Caco-2 (cell line): ENCODE results near the gene AS3MT. TPM values are rescaled to one million over a fixed set of nuclear protein-coding genes. Genes with fewer than 3 reads are reported as not detected.
"Not testable (repeated sequence)": the region's sequence is repeated elsewhere in the genome, so short reads cannot be mapped to it uniquely, and the experiment has no call there.

Experiments used
- BruUV-seq: library from RNA; stranded (reverse); fragments of 400-500 nt; replicated peaks from 2 replicates; lab custom pipeline; 2021; lab: Mats Ljungman, UMichigan
- CTCF ChIA-PET: fragments of 300-600 bp; sonication (Branson Sonifier 250); formaldehyde crosslinking; loops from one replicate; lab custom pipeline; 2022; ENCODE audit warnings: antibody characterized with exemption; lab: Charles Lee
- POLR2A ChIA-PET: fragments of 300-600 bp; sonication (Branson Sonifier 250); formaldehyde crosslinking; loops from one replicate; lab custom pipeline; 2022; ENCODE audit warnings: antibody characterized with exemption; lab: Charles Lee
- DNase-seq, 2 experiments: peaks; one replicate each; pipeline versions ENCODE4 v3.0.0 to v3.0.0-alpha.2; 2020 to 2022
- H3K27me3 ChIP-seq: replicated peaks from 2 replicates; pipeline ENCODE4 v1.6.0; 2011; ENCODE audit warnings: low read length; ENCODE audit not compliant: control insufficient read depth, insufficient read depth
- H3K36me3 ChIP-seq: 2 replicates; pipeline ENCODE4 v1.5.1; 2011; ENCODE audit warnings: low read length; ENCODE audit not compliant: control insufficient read depth, insufficient read depth
- H3K4me1 ChIP-seq: fragments of 250-450 bp; sonication (Bioruptor Pico); 2 replicates; pipeline ENCODE4 v1.5.1; 2020; ENCODE audit warnings: mild to moderate bottlenecking
- H3K4me3 ChIP-seq: 2 replicates; pipeline ENCODE4 v1.5.1; 2011; ENCODE audit warnings: low read depth, mild to moderate bottlenecking, control low read depth, low read length
- H3K9me3 ChIP-seq: fragments of 250-450 bp; sonication (Bioruptor Pico); 2 replicates; pipeline ENCODE4 v1.5.1; 2020; ENCODE audit warnings: mild to moderate bottlenecking, moderate library complexity
- H3K27ac Mint-ChIP-seq: one replicate; pipeline ENCODE4 v1.8.0; 2022; ENCODE audit warnings: mixed read lengths; ENCODE audit not compliant: unreplicated experiment
- H3K27me3 Mint-ChIP-seq: one replicate; pipeline ENCODE4 v1.8.0; 2022; ENCODE audit warnings: mixed read lengths; ENCODE audit not compliant: insufficient read depth, unreplicated experiment
- H3K36me3 Mint-ChIP-seq: one replicate; pipeline ENCODE4 v1.8.0; 2022; ENCODE audit warnings: mild to moderate bottlenecking, mixed read lengths; ENCODE audit not compliant: insufficient read depth, unreplicated experiment
- H3K4me1 Mint-ChIP-seq: one replicate; pipeline ENCODE4 v1.8.0; 2022; ENCODE audit warnings: low read depth, mixed read lengths; ENCODE audit not compliant: unreplicated experiment
- H3K4me3 Mint-ChIP-seq: one replicate; pipeline ENCODE4 v1.8.0; 2022; ENCODE audit warnings: mild to moderate bottlenecking, moderate library complexity, mixed read lengths; ENCODE audit not compliant: unreplicated experiment
- H3K9me3 Mint-ChIP-seq: one replicate; pipeline ENCODE4 v1.8.0; 2022; ENCODE audit warnings: mixed read lengths; ENCODE audit not compliant: unreplicated experiment
- CTCF ChIP-seq, 2 experiments: fragments of 200-600 bp in 1 of 2; IDR thresholded peaks; 1 replicate in 1 of 2; 2 replicates in 1 of 2; pipeline versions ENCODE4 v1.5.1 to v1.8.0; 2011 to 2022; ENCODE audit warnings: antibody characterized with exemption in 1 of 2, control low read depth in 1 of 2, inconsistent platforms in 1 of 2, low read depth in 1 of 2, low read length in 1 of 2, mild to moderate bottlenecking in 1 of 2, moderate library complexity in 1 of 2; ENCODE audit not compliant: insufficient read depth in 1 of 2, severe bottlenecking in 1 of 2, unreplicated experiment in 1 of 2
- intact Hi-C: fragments of 100-400 bp; cut with micrococcal nuclease; formaldehyde crosslinking; loops from one replicate; pipeline ENCODE4 v1.10.0; 2022; ENCODE audit not compliant: unreplicated experiment
- total RNA-seq: library from RNA; stranded (reverse); gene quantifications from 2 replicates; pipeline ENCODE4 v1.2.3, GENCODE V29; 2022

The AS3MT gene
- total RNA-seq, 1 experiment from 2014 or later = 6.4 TPM

GRCh38 chr10:102850025-102850518, 19.2 kb upstream of the AS3MT start:
- Mint-ChIP-seq H3K4me3 (no peak overlapping the region), H3K27ac (no peak overlapping the region), H3K9me3 (peaks cover 6% of the 10 kb centered on the region), H3K36me3 (peaks cover 7% of the 10 kb centered on the region), H3K4me1 (no peaks in the 10 kb centered on the region), H3K27me3 (no peaks in the 10 kb centered on the region)
- ChIA-PET CTCF (no interaction called here), POLR2A (no interaction called here)
- no peaks in the 10 kb centered on the region for H3K27me3 ChIP-seq
- no TSS peak for BruUV-seq
- no peaks in the 10 kb centered on the region for H3K36me3 ChIP-seq
- no peaks in the 10 kb centered on the region for H3K4me1 ChIP-seq
- no peak for TF ChIP-seq CTCF (IDR thresholded peaks at IDR 0.05; ENCODE audit: insufficient read depth in 1 of 2, low read depth in 1 of 2, low read length in 1 of 2, severe bottlenecking in 1 of 2, unreplicated experiment in 1 of 2)
- no peak for DNase-seq
- peaks cover 3% of the 10 kb centered on the region; the same call in 1 of the 2 replicates for H3K9me3 ChIP-seq
- intact Hi-C loops = no loop called here
- H3K4me3 ChIP-seq = no peak overlapping the region

- H3K27ac Mint-ChIP-seq, BruUV-seq, H3K27me3 ChIP-seq, H3K4me3 Mint-ChIP-seq, H3K9me3 Mint-ChIP-seq, H3K4me1 Mint-ChIP-seq, DNase-seq, H3K4me3 ChIP-seq, CTCF ChIA-PET, intact Hi-C loops, POLR2A ChIA-PET, H3K4me1 ChIP-seq, H3K36me3 ChIP-seq, H3K9me3 ChIP-seq, H3K27me3 Mint-ChIP-seq, H3K36me3 Mint-ChIP-seq: not testable (repeated sequence)
Observed at GRCh38 chr10:102853237-102853636, 16.0 kb upstream of the AS3MT start.

- peak overlapping the region; percentile 57 for H3K4me3 Mint-ChIP-seq
- CTCF ChIA-PET, POLR2A ChIA-PET, intact Hi-C loops, H3K9me3 Mint-ChIP-seq, H3K36me3 ChIP-seq, H3K27ac Mint-ChIP-seq, BruUV-seq, H3K4me3 ChIP-seq, H3K9me3 ChIP-seq, H3K27me3 Mint-ChIP-seq, H3K4me1 ChIP-seq, H3K4me1 Mint-ChIP-seq, H3K27me3 ChIP-seq, DNase-seq: not testable (repeated sequence)
- H3K36me3 Mint-ChIP-seq = peaks cover 13% of the 10 kb centered on the region
Observed at GRCh38 chr10:102855731-102856436, 13.4 kb upstream of the AS3MT start.

- ChIA-PET CTCF (no interaction called here), POLR2A (no interaction called here)
- Mint-ChIP-seq H3K4me3 (no peak overlapping the region), H3K9me3 (no peaks in the 10 kb centered on the region), H3K4me1 (peaks cover 7% of the 10 kb centered on the region), H3K27ac (no peak overlapping the region), H3K27me3 (no peaks in the 10 kb centered on the region), H3K36me3 (peaks cover 13% of the 10 kb centered on the region)
- Histone ChIP-seq H3K27me3 (no peaks in the 10 kb centered on the region), H3K36me3 (no peaks in the 10 kb centered on the region), H3K4me1 (no peaks in the 10 kb centered on the region), H3K9me3 (no peaks in the 10 kb centered on the region), H3K4me3 (no peak overlapping the region)
- intact Hi-C loops = no loop called here
- no TSS peak for BruUV-seq
- no peak for TF ChIP-seq CTCF (IDR thresholded peaks at IDR 0.05; ENCODE audit: insufficient read depth in 1 of 2, low read depth in 1 of 2, low read length in 1 of 2, severe bottlenecking in 1 of 2, unreplicated experiment in 1 of 2)
- no peak for DNase-seq
Observed at GRCh38 chr10:102856758-102857424, 12.4 kb upstream of the AS3MT start.
